ENCODE measurements around the gene DEF6.

DEF6 gene

GRCh38 chr6:35297601-35298481 is at the start of gene DEF6:
Gene DEF6, plus strand, starts transcription at chr6:35297818. Its CDS starts 39 bp downstream, at chr6:35297857.
- no peak for DNase-seq

- no peak for DNase-seq
Observed at GRCh38 chr6:35248300-35248699, 49.3 kb upstream of the DEF6 start.

GRCh38 chr6:35248965-35249364 is 48.7 kb upstream of the DEF6 start:
- no peak for DNase-seq

- DNase-seq = no peak
Observed at GRCh38 chr6:35251949-35252348, 45.7 kb upstream of the DEF6 start.

GRCh38 chr6:35253249-35253648 is 44.4 kb upstream of the DEF6 start:
- DNase-seq = no peak

- no peak for DNase-seq
Observed at GRCh38 chr6:35258336-35258735, 39.3 kb upstream of the DEF6 start.

- DNase-seq = no peak
Observed at GRCh38 chr6:35258858-35259193, 38.8 kb upstream of the DEF6 start.

GRCh38 chr6:35259194-35259947 is 38.2 kb upstream of the DEF6 start, which contains the start of gene ZNF76:
Gene ZNF76, plus strand, starts transcription at chr6:35259735. Its CDS starts 21,417 bp downstream, at chr6:35281152.
- DNase-seq = peak; percentile 79 to 89

- DNase-seq = peak in 1 of 2 experiments; percentile 3
Observed at GRCh38 chr6:35259948-35260590, 37.5 kb upstream of the DEF6 start.

GRCh38 chr6:35260591-35261570 is 36.7 kb upstream of the DEF6 start:
- DNase-seq = no peak

GRCh38 chr6:35262596-35262995 is 35.0 kb upstream of the DEF6 start:
- no peak for DNase-seq

GRCh38 chr6:35264550-35265274 is 32.9 kb upstream of the DEF6 start:
- no peak for DNase-seq

GRCh38 chr6:35265523-35265922 is 32.1 kb upstream of the DEF6 start:
- no peak for DNase-seq

- DNase-seq = no peak
Observed at GRCh38 chr6:35267446-35267845, 30.2 kb upstream of the DEF6 start.

- DNase-seq = no peak
Observed at GRCh38 chr6:35267897-35268296, 29.7 kb upstream of the DEF6 start.

- no peak for DNase-seq
Observed at GRCh38 chr6:35272005-35272404, 25.6 kb upstream of the DEF6 start.

GRCh38 chr6:35273822-35274559 is 23.6 kb upstream of the DEF6 start:
- no peak for DNase-seq

GRCh38 chr6:35275744-35276260 is 21.8 kb upstream of the DEF6 start:
- DNase-seq = no peak

- no peak for DNase-seq
Observed at GRCh38 chr6:35278708-35279107, 18.9 kb upstream of the DEF6 start.

- no peak for DNase-seq
Observed at GRCh38 chr6:35280903-35281302, 16.7 kb upstream of the DEF6 start.

GRCh38 chr6:35282472-35282871 is 15.1 kb upstream of the DEF6 start:
- DNase-seq = no peak
